ENCODE measurements around the gene BAZ1B.
"Not testable (repeated sequence)": the region's sequence is repeated elsewhere in the genome, so short reads cannot be mapped to it uniquely, and the experiment has no call there.

Gene BAZ1B

DNA sequence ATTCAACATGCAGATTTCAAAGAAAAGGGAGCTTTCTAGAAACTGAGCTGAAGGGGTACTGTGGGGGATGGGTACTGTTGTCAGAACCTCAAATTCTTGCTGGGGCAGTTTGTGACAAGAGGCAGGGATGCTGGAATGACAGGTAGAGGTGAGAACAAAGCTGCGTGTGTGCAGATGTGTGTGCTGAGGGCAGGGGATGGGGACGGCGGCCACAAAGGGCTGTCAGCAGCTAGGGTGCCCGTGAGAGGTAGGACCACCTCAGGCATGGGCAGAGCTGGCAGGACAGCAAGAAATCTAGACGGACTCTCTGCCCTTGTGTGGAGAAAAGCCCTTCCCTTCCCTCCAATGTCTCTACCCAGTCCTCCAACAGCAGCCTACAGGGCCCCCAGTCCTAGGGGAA, 14.4 kb upstream of the BAZ1B start:
- TF ChIP-seq ZFP30 (CRISPR knock-in tag; IDR thresholded peaks at IDR 0.05) (no peak), OSR1 (CRISPR knock-in tag; IDR thresholded peaks at IDR 0.05) (no peak), POU6F1 (CRISPR knock-in tag; IDR thresholded peaks at IDR 0.05; ENCODE audit: borderline replicate concordance, low read depth) (no peak), ZNF70 (CRISPR knock-in tag; IDR thresholded peaks at IDR 0.05) (no peak), ARNTL (CRISPR knock-in tag; IDR thresholded peaks at IDR 0.05; ENCODE audit: borderline replicate concordance, low read depth) (no peak), CSDC2 (CRISPR knock-in tag; IDR thresholded peaks at IDR 0.05) (no peak), ZC3H10 (CRISPR knock-in tag; IDR thresholded peaks at IDR 0.05) (no peak), BACH2 (CRISPR knock-in tag; IDR thresholded peaks at IDR 0.05; ENCODE audit: borderline replicate concordance) (no peak), TCF4 (CRISPR knock-in tag; IDR thresholded peaks at IDR 0.05; ENCODE audit: borderline replicate concordance) (no peak)
- TF ChIP-seq, protein P1, sequence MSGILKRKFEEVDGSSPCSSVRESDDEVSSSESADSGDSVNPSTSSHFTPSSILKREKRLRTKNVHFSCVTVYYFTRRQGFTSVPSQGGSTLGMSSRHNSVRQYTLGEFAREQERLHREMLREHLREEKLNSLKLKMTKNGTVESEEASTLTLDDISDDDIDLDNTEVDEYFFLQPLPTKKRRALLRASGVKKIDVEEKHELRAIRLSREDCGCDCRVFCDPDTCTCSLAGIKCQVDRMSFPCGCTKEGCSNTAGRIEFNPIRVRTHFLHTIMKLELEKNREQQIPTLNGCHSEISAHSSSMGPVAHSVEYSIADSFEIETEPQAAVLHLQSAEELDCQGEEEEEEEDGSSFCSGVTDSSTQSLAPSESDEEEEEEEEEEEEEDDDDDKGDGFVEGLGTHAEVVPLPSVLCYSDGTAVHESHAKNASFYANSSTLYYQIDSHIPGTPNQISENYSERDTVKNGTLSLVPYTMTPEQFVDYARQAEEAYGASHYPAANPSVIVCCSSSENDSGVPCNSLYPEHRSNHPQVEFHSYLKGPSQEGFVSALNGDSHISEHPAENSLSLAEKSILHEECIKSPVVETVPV (CRISPR knock-in tag; IDR thresholded peaks at IDR 0.05): no peak
- TF ChIP-seq, protein P2, sequence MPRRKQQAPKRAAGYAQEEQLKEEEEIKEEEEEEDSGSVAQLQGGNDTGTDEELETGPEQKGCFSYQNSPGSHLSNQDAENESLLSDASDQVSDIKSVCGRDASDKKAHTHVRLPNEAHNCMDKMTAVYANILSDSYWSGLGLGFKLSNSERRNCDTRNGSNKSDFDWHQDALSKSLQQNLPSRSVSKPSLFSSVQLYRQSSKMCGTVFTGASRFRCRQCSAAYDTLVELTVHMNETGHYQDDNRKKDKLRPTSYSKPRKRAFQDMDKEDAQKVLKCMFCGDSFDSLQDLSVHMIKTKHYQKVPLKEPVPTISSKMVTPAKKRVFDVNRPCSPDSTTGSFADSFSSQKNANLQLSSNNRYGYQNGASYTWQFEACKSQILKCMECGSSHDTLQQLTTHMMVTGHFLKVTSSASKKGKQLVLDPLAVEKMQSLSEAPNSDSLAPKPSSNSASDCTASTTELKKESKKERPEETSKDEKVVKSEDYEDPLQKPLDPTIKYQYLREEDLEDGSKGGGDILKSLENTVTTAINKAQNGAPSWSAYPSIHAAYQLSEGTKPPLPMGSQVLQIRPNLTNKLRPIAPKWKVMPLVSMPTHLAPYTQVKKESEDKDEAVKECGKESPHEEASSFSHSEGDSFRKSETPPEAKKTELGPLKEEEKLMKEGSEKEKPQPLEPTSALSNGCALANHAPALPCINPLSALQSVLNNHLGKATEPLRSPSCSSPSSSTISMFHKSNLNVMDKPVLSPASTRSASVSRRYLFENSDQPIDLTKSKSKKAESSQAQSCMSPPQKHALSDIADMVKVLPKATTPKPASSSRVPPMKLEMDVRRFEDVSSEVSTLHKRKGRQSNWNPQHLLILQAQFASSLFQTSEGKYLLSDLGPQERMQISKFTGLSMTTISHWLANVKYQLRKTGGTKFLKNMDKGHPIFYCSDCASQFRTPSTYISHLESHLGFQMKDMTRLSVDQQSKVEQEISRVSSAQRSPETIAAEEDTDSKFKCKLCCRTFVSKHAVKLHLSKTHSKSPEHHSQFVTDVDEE (CRISPR knock-in tag; IDR thresholded peaks at IDR 0.05): no peak
- ATAC-seq: no peak

DNA sequence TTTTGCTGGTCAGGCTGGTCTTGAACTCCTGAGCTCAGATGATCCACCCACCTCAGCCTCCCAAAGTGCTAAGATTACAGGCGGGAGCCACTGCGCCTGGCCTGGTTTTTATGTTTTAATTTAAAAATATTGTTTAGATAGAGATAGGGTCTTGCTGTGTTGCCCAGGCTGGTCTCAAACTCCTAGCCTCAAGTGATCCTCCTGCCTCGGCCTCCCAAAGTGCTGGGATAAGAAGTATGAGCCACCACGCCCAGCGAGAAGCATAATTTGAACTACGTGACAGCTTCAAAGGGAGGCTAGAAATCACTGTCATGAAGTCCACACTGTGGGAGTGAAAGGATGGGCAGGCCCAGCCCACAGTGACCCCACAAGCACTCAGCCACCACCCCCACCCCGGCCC, 13.8 kb upstream of the BAZ1B start:
- not testable (repeated sequence) for ATAC-seq

- no peak for ATAC-seq
- TF ChIP-seq TOX (CRISPR knock-in tag; IDR thresholded peaks at IDR 0.05; ENCODE audit: borderline replicate concordance) (no peak), PPARA (CRISPR knock-in tag; IDR thresholded peaks at IDR 0.05; ENCODE audit: borderline replicate concordance) (no peak), OSR1 (CRISPR knock-in tag; IDR thresholded peaks at IDR 0.05) (no peak), TCF4 (CRISPR knock-in tag; IDR thresholded peaks at IDR 0.05; ENCODE audit: borderline replicate concordance) (no peak), ARNTL (CRISPR knock-in tag; IDR thresholded peaks at IDR 0.05; ENCODE audit: borderline replicate concordance, low read depth) (no peak), POU6F1 (CRISPR knock-in tag; IDR thresholded peaks at IDR 0.05; ENCODE audit: borderline replicate concordance, low read depth) (no peak)
These were observed 11.6 kb upstream of the BAZ1B start for GRCh38 chr7:73533742-73534141.

DNA sequence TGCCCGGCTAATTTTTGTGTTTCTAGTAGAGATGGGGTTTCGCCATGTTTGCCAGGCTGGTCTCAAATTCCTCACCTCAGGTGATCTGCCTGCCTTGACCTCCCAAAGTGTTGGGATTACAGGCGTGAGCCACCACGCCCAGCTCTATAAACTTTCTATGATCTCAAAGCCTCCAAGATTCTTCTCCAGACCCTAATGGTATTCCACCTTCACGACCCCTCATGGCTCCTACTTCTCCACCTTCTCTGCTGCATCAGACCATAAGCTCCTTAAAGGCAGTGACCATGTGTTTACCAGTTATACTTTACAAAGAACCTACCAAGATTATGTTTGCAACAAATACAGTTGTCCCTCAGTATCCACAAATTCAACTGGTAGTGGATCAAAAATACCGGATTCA, 10.1 kb upstream of the BAZ1B start:
- no peak for ATAC-seq
- TF ChIP-seq ZNF565 (CRISPR knock-in tag; conservative IDR thresholded peaks at IDR 0.05; ENCODE audit: low read depth) (no peak), GLIS3 (CRISPR knock-in tag; IDR thresholded peaks at IDR 0.05) (no peak), ZFP3 (CRISPR knock-in tag; IDR thresholded peaks at IDR 0.05) (no peak), ISL1 (CRISPR knock-in tag; IDR thresholded peaks at IDR 0.05) (no peak), ZC3H10 (CRISPR knock-in tag; IDR thresholded peaks at IDR 0.05) (no peak), POU6F1 (CRISPR knock-in tag; IDR thresholded peaks at IDR 0.05; ENCODE audit: borderline replicate concordance, low read depth) (no peak), ESRRG (CRISPR knock-in tag; IDR thresholded peaks at IDR 0.05) (no peak), BACH2 (CRISPR knock-in tag; IDR thresholded peaks at IDR 0.05; ENCODE audit: borderline replicate concordance) (no peak), CSDC2 (CRISPR knock-in tag; IDR thresholded peaks at IDR 0.05) (no peak)
- TF ChIP-seq, protein P2 (CRISPR knock-in tag; IDR thresholded peaks at IDR 0.05): no peak
- TF ChIP-seq, protein P3, sequence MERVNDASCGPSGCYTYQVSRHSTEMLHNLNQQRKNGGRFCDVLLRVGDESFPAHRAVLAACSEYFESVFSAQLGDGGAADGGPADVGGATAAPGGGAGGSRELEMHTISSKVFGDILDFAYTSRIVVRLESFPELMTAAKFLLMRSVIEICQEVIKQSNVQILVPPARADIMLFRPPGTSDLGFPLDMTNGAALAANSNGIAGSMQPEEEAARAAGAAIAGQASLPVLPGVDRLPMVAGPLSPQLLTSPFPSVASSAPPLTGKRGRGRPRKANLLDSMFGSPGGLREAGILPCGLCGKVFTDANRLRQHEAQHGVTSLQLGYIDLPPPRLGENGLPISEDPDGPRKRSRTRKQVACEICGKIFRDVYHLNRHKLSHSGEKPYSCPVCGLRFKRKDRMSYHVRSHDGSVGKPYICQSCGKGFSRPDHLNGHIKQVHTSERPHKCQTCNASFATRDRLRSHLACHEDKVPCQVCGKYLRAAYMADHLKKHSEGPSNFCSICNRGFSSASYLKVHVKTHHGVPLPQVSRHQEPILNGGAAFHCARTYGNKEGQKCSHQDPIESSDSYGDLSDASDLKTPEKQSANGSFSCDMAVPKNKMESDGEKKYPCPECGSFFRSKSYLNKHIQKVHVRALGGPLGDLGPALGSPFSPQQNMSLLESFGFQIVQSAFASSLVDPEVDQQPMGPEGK (CRISPR knock-in tag; IDR thresholded peaks at IDR 0.05; ENCODE audit: borderline replicate concordance): no peak
- TF ChIP-seq, protein P1 (CRISPR knock-in tag; IDR thresholded peaks at IDR 0.05): no peak

All from SK-N-SH treated with all-trans-retinoic acid at 6 μM for 48 hours (cell line).